PC-3 (cell line): Measurements from ENCODE around the gene PATE4.

Experiments used
- EZH2 ChIP-seq: fragments of 300-600 bp; sonication (generic); IDR thresholded peaks from one replicate; pipeline ENCODE4 v1.6.1; 2017; ENCODE audit warnings: antibody characterized with exemption, mild to moderate bottlenecking, low read length; ENCODE audit not compliant: unreplicated experiment
- EZH2phosphoT487 ChIP-seq: fragments of 300-600 bp; sonication (generic); IDR thresholded peaks from 2 replicates; pipeline ENCODE4 v1.6.1; 2018; ENCODE audit warnings: mild to moderate bottlenecking, antibody characterized with exemption, low read length, borderline replicate concordance
- TF ChIP-seq, protein P1 (sequence below): fragments of 300-600 bp; sonication (generic); conservative IDR thresholded peaks from 2 replicates; pipeline ENCODE4 v1.5.1; 2017; ENCODE audit warnings: antibody characterized with exemption, low read depth, mild to moderate bottlenecking, low read length

DNA sequence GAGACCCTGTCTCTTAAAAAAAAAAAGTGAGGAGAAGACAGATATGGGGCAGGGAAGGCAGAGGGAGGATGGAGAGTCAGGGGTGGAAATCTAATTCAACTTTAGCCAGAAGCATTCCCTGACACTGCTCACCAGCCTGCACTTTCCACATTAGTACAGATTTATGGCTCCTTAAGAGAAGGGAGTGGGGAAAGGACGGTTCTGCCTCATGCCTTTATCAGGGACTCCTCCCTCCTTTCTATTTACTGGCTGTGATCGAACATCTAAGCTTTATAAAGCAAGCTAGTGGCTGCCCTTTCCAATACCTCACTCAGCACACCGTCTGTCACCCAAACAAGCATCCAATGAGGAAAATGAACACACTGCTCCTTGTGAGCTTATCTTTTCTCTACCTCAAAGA lies at the start of gene PATE4:
- TF ChIP-seq, protein P1, sequence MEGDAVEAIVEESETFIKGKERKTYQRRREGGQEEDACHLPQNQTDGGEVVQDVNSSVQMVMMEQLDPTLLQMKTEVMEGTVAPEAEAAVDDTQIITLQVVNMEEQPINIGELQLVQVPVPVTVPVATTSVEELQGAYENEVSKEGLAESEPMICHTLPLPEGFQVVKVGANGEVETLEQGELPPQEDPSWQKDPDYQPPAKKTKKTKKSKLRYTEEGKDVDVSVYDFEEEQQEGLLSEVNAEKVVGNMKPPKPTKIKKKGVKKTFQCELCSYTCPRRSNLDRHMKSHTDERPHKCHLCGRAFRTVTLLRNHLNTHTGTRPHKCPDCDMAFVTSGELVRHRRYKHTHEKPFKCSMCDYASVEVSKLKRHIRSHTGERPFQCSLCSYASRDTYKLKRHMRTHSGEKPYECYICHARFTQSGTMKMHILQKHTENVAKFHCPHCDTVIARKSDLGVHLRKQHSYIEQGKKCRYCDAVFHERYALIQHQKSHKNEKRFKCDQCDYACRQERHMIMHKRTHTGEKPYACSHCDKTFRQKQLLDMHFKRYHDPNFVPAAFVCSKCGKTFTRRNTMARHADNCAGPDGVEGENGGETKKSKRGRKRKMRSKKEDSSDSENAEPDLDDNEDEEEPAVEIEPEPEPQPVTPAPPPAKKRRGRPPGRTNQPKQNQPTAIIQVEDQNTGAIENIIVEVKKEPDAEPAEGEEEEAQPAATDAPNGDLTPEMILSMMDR = no peak
- TF ChIP-seq EZH2phosphoT487 (no peak), EZH2 (no peak)
